ENCODE measurements around the gene DTD1.

DTD1 gene

GRCh38 chr20:18662279-18663040 lies 74.6 kb downstream of the DTD1 start:
- DNase-seq (ENCODE audit: low read depth in 2 of 2), result no peak

GRCh38 chr20:18663932-18664331 lies 76.1 kb downstream of the DTD1 start:
- DNase-seq (ENCODE audit: low read depth in 2 of 2), result no peak

GRCh38 chr20:18665135-18665534 lies 77.3 kb downstream of the DTD1 start:
- DNase-seq (ENCODE audit: low read depth in 2 of 2), result no peak

GRCh38 chr20:18666803-18667415 lies 79.1 kb downstream of the DTD1 start:
- DNase-seq (ENCODE audit: low read depth in 2 of 2), result no peak

- DNase-seq (ENCODE audit: low read depth in 2 of 2), result no peak
Observed at GRCh38 chr20:18669241-18670019, 81.6 kb downstream of the DTD1 start.

GRCh38 chr20:18671203-18671710 lies 83.4 kb downstream of the DTD1 start:
- no peak for DNase-seq (ENCODE audit: low read depth in 2 of 2)

GRCh38 chr20:18672834-18673233 lies 85.0 kb downstream of the DTD1 start:
- DNase-seq (ENCODE audit: low read depth in 2 of 2), result no peak

GRCh38 chr20:18676396-18676795 lies 88.5 kb downstream of the DTD1 start:
- no peak for DNase-seq (ENCODE audit: low read depth in 2 of 2)

- DNase-seq (ENCODE audit: low read depth in 2 of 2), result no peak
Observed at GRCh38 chr20:18677126-18677525, 89.3 kb downstream of the DTD1 start.

GRCh38 chr20:18678549-18679419 lies 90.9 kb downstream of the DTD1 start:
- DNase-seq (ENCODE audit: low read depth in 2 of 2), result no peak

- DNase-seq (ENCODE audit: low read depth in 2 of 2), result no peak
Observed at GRCh38 chr20:18683839-18684238, 96.0 kb downstream of the DTD1 start.

- DNase-seq (ENCODE audit: low read depth in 2 of 2), result no peak
Observed at GRCh38 chr20:18684775-18685174, 96.9 kb downstream of the DTD1 start.

- no peak for DNase-seq (ENCODE audit: low read depth in 2 of 2)
Observed at GRCh38 chr20:18685406-18685805, 97.6 kb downstream of the DTD1 start.

- no peak for DNase-seq (ENCODE audit: low read depth in 2 of 2)
Observed at GRCh38 chr20:18686696-18687095, 98.8 kb downstream of the DTD1 start.

- no peak for DNase-seq (ENCODE audit: low read depth in 2 of 2)
Observed at GRCh38 chr20:18688676-18689075, 100.8 kb downstream of the DTD1 start.

GRCh38 chr20:18689557-18689956 lies 101.7 kb downstream of the DTD1 start:
- DNase-seq (ENCODE audit: low read depth in 2 of 2), result no peak

GRCh38 chr20:18692447-18692846 lies 104.6 kb downstream of the DTD1 start:
- no peak for DNase-seq (ENCODE audit: low read depth in 2 of 2)

GRCh38 chr20:18694071-18694470 lies 106.2 kb downstream of the DTD1 start:
- no peak for DNase-seq (ENCODE audit: low read depth in 2 of 2)

- DNase-seq (ENCODE audit: low read depth in 2 of 2), result no peak
Observed at GRCh38 chr20:18695175-18695574, 107.3 kb downstream of the DTD1 start.

- no peak for DNase-seq (ENCODE audit: low read depth in 2 of 2)
Observed at GRCh38 chr20:18698735-18699380, 111.0 kb downstream of the DTD1 start.

- no peak for DNase-seq (ENCODE audit: low read depth in 2 of 2)
Observed at GRCh38 chr20:18701969-18702368, 114.1 kb downstream of the DTD1 start.

Measured in activated CD4-positive, alpha-beta T cell treated with anti-CD3 and anti-CD28 coated beads for 24 hours (primary cell).